Measurements from ENCODE around the gene PLCG1. TPM values are rescaled to one million over a fixed set of nuclear protein-coding genes. Genes with fewer than 3 reads are reported as not detected.

Gene PLCG1
- polyA plus RNA-seq, 1 experiment: 54.6 TPM

- Histone ChIP-seq H3K4me3 (ENCODE audit: low read depth, low read length) (no peak overlapping the region), H3K9me3 (ENCODE audit: control insufficient read depth, insufficient read depth, low read length) (no peaks in the 10 kb centered on the region), H3K27me3 (ENCODE audit: control insufficient read depth, insufficient read depth, low read length) (no peaks in the 10 kb centered on the region), H3K27ac (ENCODE audit: low read depth, low read length) (no peak overlapping the region)
- ChIA-PET POLR2A (no interaction called here), CTCF (interaction anchor here (3.7 kb wide), 1 partner anchor 53 kb away, joined by 13 read pairs; no protein-coding TSS in a partner anchor)
- no peak for DNase-seq (ENCODE audit: low read depth, low spot score)
- TF ChIP-seq, protein P1, sequence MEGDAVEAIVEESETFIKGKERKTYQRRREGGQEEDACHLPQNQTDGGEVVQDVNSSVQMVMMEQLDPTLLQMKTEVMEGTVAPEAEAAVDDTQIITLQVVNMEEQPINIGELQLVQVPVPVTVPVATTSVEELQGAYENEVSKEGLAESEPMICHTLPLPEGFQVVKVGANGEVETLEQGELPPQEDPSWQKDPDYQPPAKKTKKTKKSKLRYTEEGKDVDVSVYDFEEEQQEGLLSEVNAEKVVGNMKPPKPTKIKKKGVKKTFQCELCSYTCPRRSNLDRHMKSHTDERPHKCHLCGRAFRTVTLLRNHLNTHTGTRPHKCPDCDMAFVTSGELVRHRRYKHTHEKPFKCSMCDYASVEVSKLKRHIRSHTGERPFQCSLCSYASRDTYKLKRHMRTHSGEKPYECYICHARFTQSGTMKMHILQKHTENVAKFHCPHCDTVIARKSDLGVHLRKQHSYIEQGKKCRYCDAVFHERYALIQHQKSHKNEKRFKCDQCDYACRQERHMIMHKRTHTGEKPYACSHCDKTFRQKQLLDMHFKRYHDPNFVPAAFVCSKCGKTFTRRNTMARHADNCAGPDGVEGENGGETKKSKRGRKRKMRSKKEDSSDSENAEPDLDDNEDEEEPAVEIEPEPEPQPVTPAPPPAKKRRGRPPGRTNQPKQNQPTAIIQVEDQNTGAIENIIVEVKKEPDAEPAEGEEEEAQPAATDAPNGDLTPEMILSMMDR (IDR thresholded peaks at IDR 0.05; ENCODE audit: low read depth, low read length): no peak
Measured at GRCh38 chr20:41179961-41180360, 42.6 kb downstream of the PLCG1 start.

GRCh38 chr20:41180599-41181333 is 43.4 kb downstream of the PLCG1 start:
- Histone ChIP-seq H3K27ac (ENCODE audit: low read depth, low read length) (no peak overlapping the region), H3K4me3 (ENCODE audit: low read depth, low read length) (no peak overlapping the region), H3K27me3 (ENCODE audit: control insufficient read depth, insufficient read depth, low read length) (no peaks in the 10 kb centered on the region), H3K9me3 (ENCODE audit: control insufficient read depth, insufficient read depth, low read length) (no peaks in the 10 kb centered on the region)
- ChIA-PET POLR2A (interaction anchor here (0.6 kb wide), 1 partner anchor 124 kb away, joined by 4 read pairs; no protein-coding TSS in a partner anchor), CTCF (interaction anchor here (3.7 kb wide), 1 partner anchor 52 kb away, joined by 13 read pairs; no protein-coding TSS in a partner anchor)
- TF ChIP-seq, protein P1 (IDR thresholded peaks at IDR 0.05; ENCODE audit: low read depth, low read length): no peak
- no peak for DNase-seq (ENCODE audit: low read depth, low spot score)

GRCh38 chr20:41181567-41181966 is 44.2 kb downstream of the PLCG1 start:
- H3K27me3 ChIP-seq (ENCODE audit: control insufficient read depth, insufficient read depth, low read length): no peaks in the 10 kb centered on the region
- ChIA-PET CTCF (interaction anchor here (0.7 to 3.7 kb wide), 4 partner anchors 9 to 159 kb away, joined by 3 to 13 read pairs (median 6); partner anchors contain the start of gene LPIN3), POLR2A (no interaction called here)

DNA sequence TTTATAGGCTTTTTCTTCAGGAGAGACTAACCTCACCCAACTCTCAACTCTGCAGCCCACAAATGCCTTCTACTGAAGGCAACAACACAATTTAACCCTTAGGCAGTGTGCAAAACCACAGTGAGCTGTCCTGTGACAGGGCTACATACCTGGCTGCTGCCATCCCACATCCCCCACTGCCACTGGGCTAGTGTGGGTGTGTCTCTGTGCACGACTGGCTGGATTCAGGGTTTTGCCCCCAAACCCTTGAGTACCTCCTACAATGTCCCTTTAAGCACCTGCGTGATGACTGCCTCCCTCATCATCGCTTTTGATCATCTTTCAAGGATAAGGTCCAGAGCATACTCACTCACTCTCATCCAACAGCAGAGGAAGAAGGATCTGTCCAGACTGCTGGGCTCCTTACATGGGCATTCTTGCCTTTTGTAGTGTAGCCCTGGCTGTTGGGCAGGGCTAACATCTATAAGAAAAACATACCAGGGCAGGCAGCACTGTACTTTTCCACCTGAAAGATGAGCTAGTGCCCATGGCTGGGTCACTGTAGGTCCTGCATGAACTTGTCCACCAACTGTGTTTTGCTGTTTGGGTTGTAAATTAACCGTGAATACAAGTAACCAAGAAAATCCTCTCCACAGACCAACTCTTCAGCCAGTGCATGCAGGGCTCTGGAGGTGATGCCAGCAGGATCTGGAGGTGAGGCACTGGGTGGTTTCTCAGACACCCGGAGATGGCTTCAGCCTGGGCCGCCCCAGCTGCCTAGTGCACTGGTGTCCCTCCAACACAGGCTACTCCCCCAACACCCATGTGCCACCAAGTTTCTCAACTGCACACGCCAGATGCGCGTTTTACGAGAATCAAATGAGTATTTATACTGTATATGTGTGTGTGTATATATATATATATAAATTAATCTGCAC is 45.2 kb downstream of the PLCG1 start:
- H3K4me3 ChIP-seq (ENCODE audit: low read depth, low read length): no peak overlapping the region
- no peaks in the 10 kb centered on the region for H3K9me3 ChIP-seq (ENCODE audit: control insufficient read depth, insufficient read depth, low read length)
- no peak for DNase-seq (ENCODE audit: low read depth, low spot score)
- H3K27ac ChIP-seq (ENCODE audit: low read depth, low read length): no peak overlapping the region
- TF ChIP-seq, protein P1 (IDR thresholded peaks at IDR 0.05; ENCODE audit: low read depth, low read length): no peak
- CTCF ChIA-PET: interaction anchor here (0.7 to 3.7 kb wide), 3 partner anchors 10 to 158 kb away, joined by 3 to 13 read pairs (median 9); partner anchors contain the start of gene LPIN3
- POLR2A ChIA-PET: no interaction called here
- H3K27me3 ChIP-seq (ENCODE audit: control insufficient read depth, insufficient read depth, low read length): no peaks in the 10 kb centered on the region

More at GRCh38 chr20:41181567-41181966, 44.2 kb downstream of the PLCG1 start:
- Histone ChIP-seq H3K27ac (ENCODE audit: low read depth, low read length) (no peak overlapping the region), H3K4me3 (ENCODE audit: low read depth, low read length) (no peak overlapping the region), H3K9me3 (ENCODE audit: control insufficient read depth, insufficient read depth, low read length) (no peaks in the 10 kb centered on the region)
- no peak for DNase-seq (ENCODE audit: low read depth, low spot score)
- TF ChIP-seq, protein P1 (IDR thresholded peaks at IDR 0.05; ENCODE audit: low read depth, low read length): no peak

Measured in AG04450 (cell line).